Measurements from ENCODE around the gene COL28A1. TPM values are rescaled to one million over a fixed set of nuclear protein-coding genes. Genes with fewer than 3 reads are reported as not detected.

COL28A1 gene
- polyA plus RNA-seq, 1 experiment = 0.04 TPM

- TF ChIP-seq, protein P1, sequence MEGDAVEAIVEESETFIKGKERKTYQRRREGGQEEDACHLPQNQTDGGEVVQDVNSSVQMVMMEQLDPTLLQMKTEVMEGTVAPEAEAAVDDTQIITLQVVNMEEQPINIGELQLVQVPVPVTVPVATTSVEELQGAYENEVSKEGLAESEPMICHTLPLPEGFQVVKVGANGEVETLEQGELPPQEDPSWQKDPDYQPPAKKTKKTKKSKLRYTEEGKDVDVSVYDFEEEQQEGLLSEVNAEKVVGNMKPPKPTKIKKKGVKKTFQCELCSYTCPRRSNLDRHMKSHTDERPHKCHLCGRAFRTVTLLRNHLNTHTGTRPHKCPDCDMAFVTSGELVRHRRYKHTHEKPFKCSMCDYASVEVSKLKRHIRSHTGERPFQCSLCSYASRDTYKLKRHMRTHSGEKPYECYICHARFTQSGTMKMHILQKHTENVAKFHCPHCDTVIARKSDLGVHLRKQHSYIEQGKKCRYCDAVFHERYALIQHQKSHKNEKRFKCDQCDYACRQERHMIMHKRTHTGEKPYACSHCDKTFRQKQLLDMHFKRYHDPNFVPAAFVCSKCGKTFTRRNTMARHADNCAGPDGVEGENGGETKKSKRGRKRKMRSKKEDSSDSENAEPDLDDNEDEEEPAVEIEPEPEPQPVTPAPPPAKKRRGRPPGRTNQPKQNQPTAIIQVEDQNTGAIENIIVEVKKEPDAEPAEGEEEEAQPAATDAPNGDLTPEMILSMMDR (IDR thresholded peaks at IDR 0.05; ENCODE audit: low read depth, low read length) = no peak
- H3K27me3 ChIP-seq (ENCODE audit: control insufficient read depth, insufficient read depth, low read length) = no peaks in the 10 kb centered on the region
- no peak overlapping the region for H3K4me3 ChIP-seq (ENCODE audit: low read depth, low read length)
- CTCF ChIA-PET = interaction anchor here (1.4 kb wide), 1 partner anchor 408 kb away, joined by 4 read pairs; no protein-coding TSS in a partner anchor
- POLR2A ChIA-PET = no interaction called here
- no peak overlapping the region for H3K27ac ChIP-seq (ENCODE audit: low read depth, low read length)
- no peak for DNase-seq (ENCODE audit: low read depth, low spot score)
- H3K9me3 ChIP-seq (ENCODE audit: control insufficient read depth, insufficient read depth, low read length) = no peaks in the 10 kb centered on the region
These were observed 24.9 kb downstream of the COL28A1 start for GRCh38 chr7:7510794-7511193.

- CTCF ChIA-PET = no interaction called here
- TF ChIP-seq, protein P1 (IDR thresholded peaks at IDR 0.05; ENCODE audit: low read depth, low read length) = no peak
- DNase-seq (ENCODE audit: low read depth, low spot score) = no peak
- Histone ChIP-seq H3K27me3 (ENCODE audit: control insufficient read depth, insufficient read depth, low read length) (no peaks in the 10 kb centered on the region), H3K27ac (ENCODE audit: low read depth, low read length) (no peak overlapping the region), H3K4me3 (ENCODE audit: low read depth, low read length) (no peak overlapping the region), H3K9me3 (ENCODE audit: control insufficient read depth, insufficient read depth, low read length) (no peaks in the 10 kb centered on the region)
- POLR2A ChIA-PET = no interaction called here
These were observed 29.8 kb downstream of the COL28A1 start for GRCh38 chr7:7505915-7506314.

DNA sequence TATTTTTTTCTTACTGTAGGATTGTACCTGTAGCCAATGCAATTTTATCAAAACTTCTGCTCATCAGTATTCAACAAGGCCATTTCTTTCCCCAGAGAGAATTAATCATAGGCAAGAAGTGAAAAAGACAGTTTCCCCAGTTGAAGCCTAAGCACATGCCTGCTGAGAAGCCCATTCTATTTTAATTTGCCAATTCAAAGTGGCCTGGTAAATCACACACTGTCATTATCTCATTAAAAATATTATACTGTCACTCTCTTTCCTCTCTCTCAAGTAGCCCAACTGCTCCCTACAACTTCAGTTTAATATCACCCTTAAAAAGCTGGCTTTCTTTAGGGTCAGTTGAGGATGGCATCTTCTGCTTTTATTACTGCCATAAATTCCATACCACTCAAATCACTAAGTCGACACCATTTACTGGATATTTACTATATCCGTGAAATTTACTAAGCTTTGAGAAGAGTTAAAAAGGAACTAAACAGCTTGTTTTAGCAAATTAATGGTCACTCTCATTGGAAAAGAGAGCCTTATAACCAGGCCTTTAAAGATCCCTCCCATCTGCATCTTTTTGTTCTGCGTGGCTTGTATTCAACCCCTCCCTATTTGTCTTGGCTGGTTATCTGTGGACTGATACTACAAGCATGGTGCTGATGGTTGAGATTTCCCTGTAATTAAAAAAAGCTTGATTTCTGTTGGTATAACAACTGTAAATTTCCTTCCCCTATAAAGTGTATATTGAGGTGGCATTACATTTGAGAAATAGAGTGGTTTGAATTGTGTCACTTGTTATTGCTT is 30.6 kb downstream of the COL28A1 start:
- H3K27ac ChIP-seq (ENCODE audit: low read depth, low read length) = no peak overlapping the region
- ChIA-PET CTCF (interaction anchor here (0.7 to 1.0 kb wide), 2 partner anchors 37 to 402 kb away, joined by 3 read pairs; no protein-coding TSS in a partner anchor), POLR2A (no interaction called here)
- H3K4me3 ChIP-seq (ENCODE audit: low read depth, low read length) = no peak overlapping the region
- H3K27me3 ChIP-seq (ENCODE audit: control insufficient read depth, insufficient read depth, low read length) = no peaks in the 10 kb centered on the region
- TF ChIP-seq, protein P1 (IDR thresholded peaks at IDR 0.05; ENCODE audit: low read depth, low read length) = no peak
- no peak for DNase-seq (ENCODE audit: low read depth, low spot score)
- no peaks in the 10 kb centered on the region for H3K9me3 ChIP-seq (ENCODE audit: control insufficient read depth, insufficient read depth, low read length)

- POLR2A ChIA-PET = no interaction called here
- Histone ChIP-seq H3K9me3 (ENCODE audit: control insufficient read depth, insufficient read depth, low read length) (no peaks in the 10 kb centered on the region), H3K27me3 (ENCODE audit: control insufficient read depth, insufficient read depth, low read length) (no peaks in the 10 kb centered on the region), H3K27ac (ENCODE audit: low read depth, low read length) (no peak overlapping the region), H3K4me3 (ENCODE audit: low read depth, low read length) (no peak overlapping the region)
- CTCF ChIA-PET = no interaction called here
- no peak for DNase-seq (ENCODE audit: low read depth, low spot score)
- TF ChIP-seq, protein P1 (IDR thresholded peaks at IDR 0.05; ENCODE audit: low read depth, low read length) = no peak
These were observed 35.8 kb downstream of the COL28A1 start for GRCh38 chr7:7499892-7500291.

- CTCF ChIA-PET = interaction anchor here (1.3 kb wide), 1 partner anchor 10 kb away, joined by 3 read pairs; no protein-coding TSS in a partner anchor
These were observed 36.8 kb downstream of the COL28A1 start for GRCh38 chr7:7498856-7499255.

More at GRCh38 chr7:7498856-7499255, 36.8 kb downstream of the COL28A1 start:
- no peak for DNase-seq (ENCODE audit: low read depth, low spot score)
- Histone ChIP-seq H3K27me3 (ENCODE audit: control insufficient read depth, insufficient read depth, low read length) (no peaks in the 10 kb centered on the region), H3K4me3 (ENCODE audit: low read depth, low read length) (no peak overlapping the region), H3K27ac (ENCODE audit: low read depth, low read length) (no peak overlapping the region), H3K9me3 (ENCODE audit: control insufficient read depth, insufficient read depth, low read length) (no peaks in the 10 kb centered on the region)
- TF ChIP-seq, protein P1 (IDR thresholded peaks at IDR 0.05; ENCODE audit: low read depth, low read length) = no peak
- POLR2A ChIA-PET = no interaction called here
